Tracheal epithelial cell (primary cell): ENCODE measurements around the gene NELFCD. TPM values are rescaled to one million over a fixed set of nuclear protein-coding genes. Genes with fewer than 3 reads are reported as not detected.

ENCODE experiments used
- total RNA-seq: library from RNA; depleted of rRNA; stranded (reverse); fragments of >200 nt; gene quantifications from 2 replicates; pipeline ENCODE4 v1.2.1, GENCODE V29; 2014

Gene NELFCD
- 40.0 and 40.9 TPM in 2 replicates for total RNA-seq

GRCh38 chr20:58980711-58981627 lies at the start of gene NELFCD:
Gene NELFCD, plus strand, starts transcription at chr20:58981256. Its CDS starts 54 bp downstream, at chr20:58981310.

GRCh38 chr20:59006864-59007664 lies 26.0 kb downstream of the NELFCD start, which contains the start of gene CTSZ:
Gene CTSZ, minus strand, starts transcription at chr20:59007254. Its CDS starts 126 bp downstream, at chr20:59007128.

GRCh38 chr20:59019217-59019616 lies 38.2 kb downstream of the NELFCD start, which contains the start of gene TUBB1:
Gene TUBB1, plus strand, starts transcription at chr20:59019429. Its CDS starts 94 bp downstream, at chr20:59019523.

GRCh38 chr20:59032023-59032712 lies 51.1 kb downstream of the NELFCD start, which contains the start of gene ATP5F1E:
Gene ATP5F1E, minus strand, starts transcription at chr20:59032335. Its CDS starts 84 bp downstream, at chr20:59032251.

GRCh38 chr20:59042151-59042795 lies 61.2 kb downstream of the NELFCD start, which contains the start of gene PRELID3B:
Gene PRELID3B, minus strand, starts transcription at chr20:59042786. Its CDS starts 56 bp downstream, at chr20:59042730.

Other genes with a start within 250 kb of the NELFCD start
- gene GNAS-AS1, start 130.4 kb upstream of the NELFCD start, total RNA-seq = 0.48 TPM in 1 of 2 replicates, not detected in the other
- 214 and 243 TPM in 2 replicates for gene GNAS, start 128.5 kb upstream of the NELFCD start, total RNA-seq
- 50.5 and 104 TPM in 2 replicates for gene CTSZ, start 26.0 kb downstream of the NELFCD start, total RNA-seq
- not detected in 2 replicates for gene TUBB1, start 38.2 kb downstream of the NELFCD start, total RNA-seq
- 19.3 and 22.6 TPM in 2 replicates for gene ATP5F1E, start 51.1 kb downstream of the NELFCD start, total RNA-seq
- gene PRELID3B, start 61.5 kb downstream of the NELFCD start, total RNA-seq = 133 and 144 TPM in 2 replicates
- gene ZNF831, start 182.6 kb downstream of the NELFCD start, total RNA-seq = not detected in 2 replicates